Stomach (tissue), 4 donors: ENCODE results near the gene TIA1.

Experiments used
- EP300 ChIP-seq: sonication (generic); formaldehyde crosslinking; IDR thresholded peaks from one replicate; pipeline ENCODE4 v1.6.1; 2017; ENCODE audit warnings: antibody characterized with exemption
- POLR2A ChIP-seq, 4 donors: fragments of 450-650 bp; IDR thresholded peaks; one replicate each; pipeline ENCODE4 v1.6.1; 2016; ENCODE audit warnings: antibody characterized with exemption in 4 of 4, control low read depth in 2 of 4, mild to moderate bottlenecking in 1 of 4, moderate library complexity in 1 of 4
- POLR2AphosphoS5 ChIP-seq, 3 donors: sonication (generic); formaldehyde crosslinking; IDR thresholded peaks; one replicate each; pipeline ENCODE4 v1.6.1; 2016; ENCODE audit warnings: antibody characterized with exemption in 3 of 3
- TF ChIP-seq, protein P1 (sequence below), 7 experiments: fragments of 450-650 bp in 4 of 7; fragments of 200-600 bp in 3 of 7; sonication (generic) in 3 of 7; IDR thresholded peaks; one replicate each; pipeline ENCODE4 v1.5.1; 2016 to 2019; ENCODE audit warnings: antibody characterized with exemption in 7 of 7, control low read depth in 2 of 7, mild to moderate bottlenecking in 1 of 7

DNA sequence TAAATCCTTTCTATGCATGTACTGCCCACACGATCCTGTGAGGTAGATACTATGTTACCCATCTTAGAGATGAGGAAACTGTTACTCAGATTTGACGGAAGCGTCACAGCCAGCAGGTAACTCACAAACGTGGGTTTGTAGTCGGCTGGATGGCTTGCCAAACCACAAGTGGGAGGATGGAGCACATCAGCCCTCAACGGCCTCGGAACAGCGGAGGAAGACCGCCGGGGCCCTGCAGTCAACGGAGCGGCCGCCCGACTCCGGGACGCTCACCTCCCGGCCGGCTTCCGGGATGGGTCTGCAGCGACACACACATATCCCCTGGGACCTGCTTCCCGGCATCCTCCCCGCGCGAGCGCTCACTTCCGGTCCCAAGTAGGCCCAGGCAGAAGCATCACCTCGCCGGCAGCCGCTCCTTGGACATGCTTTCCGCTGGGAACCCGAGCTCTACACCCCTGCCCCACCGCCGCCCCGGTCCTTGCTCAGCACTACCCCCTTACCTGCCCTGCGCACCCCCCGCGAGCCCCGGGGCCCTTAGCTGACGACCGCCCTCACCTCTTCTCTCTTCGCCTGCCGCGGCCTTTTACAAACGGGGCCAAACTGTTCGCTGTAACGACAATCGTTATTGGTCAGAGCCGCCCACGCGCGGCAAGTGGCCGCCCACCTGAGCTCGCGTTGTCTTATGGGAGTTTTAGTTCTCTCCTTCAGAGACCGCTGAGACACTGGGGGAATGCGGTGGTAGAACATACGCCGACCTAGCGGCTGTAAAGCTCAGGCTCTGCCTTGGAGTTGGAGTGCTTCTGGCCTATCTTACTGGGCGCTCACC lies 57.8 kb downstream of the TIA1 start, which contains the start of gene C2orf42:
- peak; percentile 93 to 99 (median 98) for TF ChIP-seq POLR2AphosphoS5 (IDR thresholded peaks at IDR 0.05)
- TF ChIP-seq POLR2A (IDR thresholded peaks at IDR 0.05): peak in 2 of 4 donors; percentile 76 to 90
- TF ChIP-seq, protein P1, sequence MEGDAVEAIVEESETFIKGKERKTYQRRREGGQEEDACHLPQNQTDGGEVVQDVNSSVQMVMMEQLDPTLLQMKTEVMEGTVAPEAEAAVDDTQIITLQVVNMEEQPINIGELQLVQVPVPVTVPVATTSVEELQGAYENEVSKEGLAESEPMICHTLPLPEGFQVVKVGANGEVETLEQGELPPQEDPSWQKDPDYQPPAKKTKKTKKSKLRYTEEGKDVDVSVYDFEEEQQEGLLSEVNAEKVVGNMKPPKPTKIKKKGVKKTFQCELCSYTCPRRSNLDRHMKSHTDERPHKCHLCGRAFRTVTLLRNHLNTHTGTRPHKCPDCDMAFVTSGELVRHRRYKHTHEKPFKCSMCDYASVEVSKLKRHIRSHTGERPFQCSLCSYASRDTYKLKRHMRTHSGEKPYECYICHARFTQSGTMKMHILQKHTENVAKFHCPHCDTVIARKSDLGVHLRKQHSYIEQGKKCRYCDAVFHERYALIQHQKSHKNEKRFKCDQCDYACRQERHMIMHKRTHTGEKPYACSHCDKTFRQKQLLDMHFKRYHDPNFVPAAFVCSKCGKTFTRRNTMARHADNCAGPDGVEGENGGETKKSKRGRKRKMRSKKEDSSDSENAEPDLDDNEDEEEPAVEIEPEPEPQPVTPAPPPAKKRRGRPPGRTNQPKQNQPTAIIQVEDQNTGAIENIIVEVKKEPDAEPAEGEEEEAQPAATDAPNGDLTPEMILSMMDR (IDR thresholded peaks at IDR 0.05): no peak
- TF ChIP-seq EP300: no peak
